Naive thymus-derived CD4-positive, alpha-beta T cell (primary cell): ENCODE data around the gene THRA. TPM values are rescaled to one million over a fixed set of nuclear protein-coding genes. Genes with fewer than 3 reads are reported as not detected.

Experiments used
- ATAC-seq: fragments of 150-1000 bp; cut with Tn5 transposase; 2 replicates; pipeline ENCODE4 v1.10.0; 2021; ENCODE audit warnings: mild to moderate bottlenecking, moderate library complexity
- CTCF ChIA-PET: fragments of 350-600 bp; sonication (Branson Sonifier 250); formaldehyde crosslinking; loops from one replicate; lab custom pipeline; 2021; ENCODE audit warnings: antibody characterized with exemption; lab: Charles Lee
- POLR2A ChIA-PET: fragments of 350-600 bp; sonication (Branson Sonifier 250); formaldehyde crosslinking; loops from one replicate; lab custom pipeline; 2021; ENCODE audit warnings: antibody characterized with exemption, inconsistent platforms; lab: Charles Lee
- DNase-seq, 9 donors: peaks; one replicate each; pipeline versions ENCODE4 v3.0.0 to v3.0.0-alpha.2; 2020 to 2022; ENCODE audit warnings: mixed read lengths in 1 of 9
- H3K27ac ChIP-seq: one replicate; pipeline ENCODE4 v1.7.0; 2013; ENCODE audit warnings: mild to moderate bottlenecking, low read depth, low read length, moderate library complexity
- H3K27me3 ChIP-seq, 2 donors: one replicate each; pipeline ENCODE4 v1.7.0; 2013; ENCODE audit warnings: low read length in 2 of 2, mild to moderate bottlenecking in 2 of 2, moderate library complexity in 2 of 2; ENCODE audit not compliant: control insufficient read depth in 2 of 2, insufficient read depth in 2 of 2
- H3K36me3 ChIP-seq, 3 experiments: 1 replicate in 2 of 3; 2 replicates in 1 of 3; pipeline ENCODE4 v1.7.0; 2013; ENCODE audit warnings: low read length in 3 of 3, mild to moderate bottlenecking in 3 of 3, moderate library complexity in 1 of 3; ENCODE audit not compliant: insufficient read depth in 3 of 3, control insufficient read depth in 2 of 3
- H3K4me1 ChIP-seq, 2 donors: one replicate each; pipeline ENCODE4 v1.7.0; 2013; ENCODE audit warnings: low read length in 2 of 2, mild to moderate bottlenecking in 2 of 2, moderate library complexity in 1 of 2; ENCODE audit not compliant: control insufficient read depth in 2 of 2, insufficient read depth in 2 of 2
- H3K4me3 ChIP-seq: 2 replicates; pipeline ENCODE4 v1.7.0; 2013; ENCODE audit warnings: mild to moderate bottlenecking, low read length
- H3K9me3 ChIP-seq, 3 experiments: 1 replicate in 2 of 3; 2 replicates in 1 of 3; pipeline ENCODE4 v1.7.0; 2013; ENCODE audit warnings: low read length in 3 of 3; ENCODE audit not compliant: control insufficient read depth in 2 of 3
- H3K27ac Mint-ChIP-seq, 9 donors: one replicate each; pipeline ENCODE4 v1.8.0; 2020 to 2022; ENCODE audit warnings: mixed read lengths in 9 of 9, mild to moderate bottlenecking in 8 of 9, moderate library complexity in 5 of 9, inconsistent platforms in 2 of 9
- H3K27me3 Mint-ChIP-seq, 5 donors: one replicate each; pipeline ENCODE4 v1.8.0; 2021 to 2022; ENCODE audit warnings: mixed read lengths in 5 of 5, mild to moderate bottlenecking in 1 of 5
- H3K36me3 Mint-ChIP-seq, 5 donors: one replicate each; pipeline ENCODE4 v1.8.0; 2020 to 2022; ENCODE audit warnings: mixed read lengths in 5 of 5, mild to moderate bottlenecking in 3 of 5, inconsistent platforms in 1 of 5
- H3K4me1 Mint-ChIP-seq, 7 donors: one replicate each; pipeline ENCODE4 v1.8.0; 2020 to 2022; ENCODE audit warnings: mixed read lengths in 7 of 7, mild to moderate bottlenecking in 3 of 7, inconsistent platforms in 1 of 7
- H3K4me3 Mint-ChIP-seq, 10 donors: one replicate each; pipeline ENCODE4 v1.8.0; 2020 to 2022; ENCODE audit warnings: mild to moderate bottlenecking in 10 of 10, mixed read lengths in 10 of 10, moderate library complexity in 6 of 10, inconsistent platforms in 2 of 10
- H3K9me3 Mint-ChIP-seq, 11 donors: one replicate each; pipeline ENCODE4 v1.8.0; 2020 to 2022; ENCODE audit warnings: mixed read lengths in 11 of 11, mild to moderate bottlenecking in 4 of 11, inconsistent platforms in 1 of 11, moderate library complexity in 1 of 11
- intact Hi-C, 2 donors: fragments of 100-400 bp; cut with micrococcal nuclease; formaldehyde crosslinking; loops; one replicate each; pipeline ENCODE4 v1.15.1; 2023
- polyA plus RNA-seq, 2 donors: library from polyadenylated mRNA; unstranded; fragments of 300-500 nt; fragmentation: Illumina TruSeq; gene quantifications; one replicate each; pipeline ENCODE4 v1.2.3, GENCODE V29; 2021
- total RNA-seq, 6 experiments: library from RNA in 5 of 6; stranded (reverse) in 5 of 6; gene quantifications; 1 replicate in 5 of 6; 2 replicates in 1 of 6; pipeline ENCODE4 v1.2.3 and lab custom pipeline; 2021 to 2026

THRA gene
- total and polyA plus RNA-seq, 7 experiments from 2014 or later: 3.2 to 55.9 (median 33.5) TPM

- POLR2A ChIA-PET: interaction anchor here (0.7 to 3.6 kb wide), 10 partner anchors 17 to 43 kb away, joined by 3 to 25 read pairs (median 6); partner anchors contain the start of gene NR1D1
- Mint-ChIP-seq H3K4me1 (peaks cover 32 to 90% (median 66%) of the 10 kb centered on the region in 7 donors), H3K27me3 (peaks cover 0 to 4% (median 0%) of the 10 kb centered on the region in 5 donors), H3K36me3 (peaks cover 0 to 3% (median 0%) of the 10 kb centered on the region in 5 donors), H3K4me3 (peak overlapping the region; percentile 85 to 94 (median 90)), H3K27ac (peak overlapping the region; percentile 61 to 96 (median 95)), H3K9me3 (no peaks in the 10 kb centered on the region)
- intact Hi-C loops: loop anchor here (1.0 kb wide), 2 partner anchors 26 to 41 kb away; no protein-coding TSS in a partner anchor
- CTCF ChIA-PET: interaction anchor here (0.5 to 11.1 kb wide), 10 partner anchors 10 to 98 kb away, joined by 3 to 127 read pairs (median 4); no protein-coding TSS in a partner anchor
- Histone ChIP-seq H3K4me1 (peaks cover 33 to 63% of the 10 kb centered on the region in 2 donors), H3K9me3 (no peaks in the 10 kb centered on the region), H3K27ac (peak overlapping the region; percentile 75), H3K27me3 (no peaks in the 10 kb centered on the region), H3K36me3 (peaks cover 0 to 8% (median 0%) of the 10 kb centered on the region in 3 experiments), H3K4me3 (peak overlapping the region; percentile 45)
- ATAC-seq: peak; percentile 46
- peak in 5 of 9 donors; percentile 28 to 53 (median 34) for DNase-seq
Measured at GRCh38 chr17:40069751-40070708, 7.3 kb downstream of the THRA start.

GRCh38 chr17:40070709-40071312 is 8.0 kb downstream of the THRA start:
- DNase-seq: peak in 1 of 9 donors; percentile 6
- peaks cover 0 to 6% (median 3%) of the 10 kb centered on the region in 5 donors for H3K36me3 Mint-ChIP-seq
- ChIA-PET POLR2A (interaction anchor here (0.7 to 3.6 kb wide), 4 partner anchors 8 to 42 kb away, joined by 3 to 25 read pairs (median 4); partner anchors contain the start of genes NR1D1 and THRA), CTCF (interaction anchor here (0.6 to 11.1 kb wide), 4 partner anchors 36 to 47 kb away, joined by 3 to 127 read pairs (median 46); no protein-coding TSS in a partner anchor)
- H3K9me3 Mint-ChIP-seq: no peaks in the 10 kb centered on the region
- H3K4me3 Mint-ChIP-seq: peak overlapping the region in 8 of 10 donors; percentile 9 to 94 (median 73)
- H3K4me3 ChIP-seq: no peak overlapping the region
- H3K36me3 ChIP-seq: peaks cover 0 to 8% (median 0%) of the 10 kb centered on the region in 3 experiments
- H3K27me3 Mint-ChIP-seq: no peaks in the 10 kb centered on the region
- peaks cover 35 to 66% of the 10 kb centered on the region in 2 donors for H3K4me1 ChIP-seq
- no peaks in the 10 kb centered on the region for H3K9me3 ChIP-seq
- H3K27ac Mint-ChIP-seq: peak overlapping the region in 7 of 9 donors; percentile 23 to 96 (median 94)
- ATAC-seq: no peak
- intact Hi-C loops: no loop called here
- H3K27ac ChIP-seq: peak overlapping the region; percentile 75
- peaks cover 35 to 91% (median 67%) of the 10 kb centered on the region in 7 donors for H3K4me1 Mint-ChIP-seq
- H3K27me3 ChIP-seq: no peaks in the 10 kb centered on the region

- Histone ChIP-seq H3K4me1 (peaks cover 37 to 70% of the 10 kb centered on the region in 2 donors), H3K27me3 (no peaks in the 10 kb centered on the region), H3K9me3 (no peaks in the 10 kb centered on the region), H3K27ac (peak overlapping the region; percentile 75), H3K4me3 (no peak overlapping the region), H3K36me3 (peaks cover 0 to 10% (median 0%) of the 10 kb centered on the region in 3 experiments)
- peak overlapping the region in 5 of 10 donors; percentile 9 to 94 (median 47) for H3K4me3 Mint-ChIP-seq
- ATAC-seq (no peak), DNase-seq (peak in 1 of 9 donors; percentile 10)
- CTCF ChIA-PET: interaction anchor here (0.6 to 6.3 kb wide), 2 partner anchors 35 to 40 kb away, joined by 3 to 88 read pairs; no protein-coding TSS in a partner anchor
- H3K27me3 Mint-ChIP-seq: no peaks in the 10 kb centered on the region
- no peaks in the 10 kb centered on the region for H3K9me3 Mint-ChIP-seq
- intact Hi-C loops: no loop called here
- POLR2A ChIA-PET: interaction anchor here (0.7 to 3.6 kb wide), 5 partner anchors 8 to 1144 kb away, joined by 3 to 25 read pairs (median 3); partner anchors contain the start of genes NR1D1 and THRA
- peaks cover 35 to 91% (median 69%) of the 10 kb centered on the region in 7 donors for H3K4me1 Mint-ChIP-seq
- H3K36me3 Mint-ChIP-seq: peaks cover 0 to 9% (median 3%) of the 10 kb centered on the region in 5 donors
- H3K27ac Mint-ChIP-seq: peak overlapping the region in 7 of 9 donors; percentile 51 to 96 (median 93)
Measured at GRCh38 chr17:40071313-40072039, 8.7 kb downstream of the THRA start.

GRCh38 chr17:40072040-40072734 is 9.4 kb downstream of the THRA start:
- no peaks in the 10 kb centered on the region for H3K27me3 Mint-ChIP-seq
- Histone ChIP-seq H3K27ac (peak overlapping the region; percentile 75), H3K4me1 (peaks cover 37 to 63% of the 10 kb centered on the region in 2 donors), H3K9me3 (no peaks in the 10 kb centered on the region), H3K27me3 (no peaks in the 10 kb centered on the region), H3K4me3 (no peak overlapping the region), H3K36me3 (peaks cover 0 to 17% (median 5%) of the 10 kb centered on the region in 3 experiments)
- H3K9me3 Mint-ChIP-seq: no peaks in the 10 kb centered on the region
- DNase-seq (peak in 1 of 9 donors; percentile 8), ATAC-seq (no peak)
- peaks cover 35 to 91% (median 63%) of the 10 kb centered on the region in 7 donors for H3K4me1 Mint-ChIP-seq
- H3K4me3 Mint-ChIP-seq: peak overlapping the region in 2 of 10 donors; percentile 12 to 14
- H3K36me3 Mint-ChIP-seq: peaks cover 0 to 15% (median 3%) of the 10 kb centered on the region in 5 donors
- intact Hi-C loops: no loop called here
- CTCF ChIA-PET: interaction anchor here (6.0 to 6.3 kb wide), 2 partner anchors 8 to 39 kb away, joined by 88 to 106 read pairs; partner anchors contain the start of gene THRA
- POLR2A ChIA-PET: interaction anchor here (0.6 to 3.6 kb wide), 6 partner anchors 18 to 1143 kb away, joined by 3 to 25 read pairs (median 3); partner anchors contain the start of genes MED24, NR1D1 and TOP2A
- peak overlapping the region in 7 of 9 donors; percentile 51 to 94 (median 75) for H3K27ac Mint-ChIP-seq

- Histone ChIP-seq H3K27ac (peak overlapping the region; percentile 15), H3K27me3 (no peaks in the 10 kb centered on the region), H3K4me1 (peaks cover 37 to 57% of the 10 kb centered on the region in 2 donors), H3K36me3 (peaks cover 0 to 24% (median 6%) of the 10 kb centered on the region in 3 experiments), H3K4me3 (no peak overlapping the region), H3K9me3 (no peaks in the 10 kb centered on the region)
- ChIA-PET POLR2A (interaction anchor here (0.6 to 6.6 kb wide), 4 partner anchors 10 to 345 kb away, joined by 3 to 60 read pairs (median 4); partner anchors contain the start of genes MED24, THRA and TOP2A), CTCF (interaction anchor here (0.8 to 6.3 kb wide), 5 partner anchors 9 to 200 kb away, joined by 3 to 106 read pairs (median 49); partner anchors contain the start of gene THRA)
- Mint-ChIP-seq H3K27ac (peak overlapping the region in 8 of 9 donors; percentile 21 to 84 (median 68)), H3K4me1 (peaks cover 30 to 89% (median 58%) of the 10 kb centered on the region in 7 donors), H3K4me3 (peak overlapping the region in 1 of 10 donors; percentile 5), H3K27me3 (no peaks in the 10 kb centered on the region), H3K9me3 (no peaks in the 10 kb centered on the region), H3K36me3 (peaks cover 0 to 16% (median 5%) of the 10 kb centered on the region in 5 donors)
- ATAC-seq (no peak), DNase-seq (no peak)
- intact Hi-C loops: no loop called here
Measured at GRCh38 chr17:40072735-40073346, 10.1 kb downstream of the THRA start.
